Measurements from ENCODE around the gene RABEPK.
"Not testable (repeated sequence)": the region's sequence is repeated elsewhere in the genome, so short reads cannot be mapped to it uniquely, and the experiment has no call there.

The RABEPK gene

DNA sequence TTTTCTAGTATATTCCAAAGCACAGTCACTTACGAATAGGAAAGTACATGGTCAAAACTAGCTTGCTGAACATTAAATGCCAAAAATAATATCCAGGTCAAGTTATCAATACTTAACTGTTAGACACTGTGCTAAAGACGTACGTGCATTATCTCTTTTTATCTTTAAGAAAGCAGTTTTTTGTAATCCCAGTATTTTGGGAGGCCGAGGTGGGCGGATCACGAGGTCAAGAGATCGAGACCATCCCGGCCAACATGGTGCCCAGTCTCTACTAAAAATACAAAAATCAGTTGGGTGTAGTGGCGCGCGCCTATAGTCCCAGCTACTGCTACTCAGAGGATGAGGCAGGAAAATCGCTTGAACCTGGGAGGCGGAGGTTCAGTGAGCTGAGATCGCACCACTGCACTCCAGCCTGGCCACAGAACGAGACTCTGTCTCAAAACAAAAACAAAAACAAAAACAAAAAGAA, 43.5 kb downstream of the RABEPK start:
- no peak for DNase-seq (ENCODE audit: low read depth)

DNA sequence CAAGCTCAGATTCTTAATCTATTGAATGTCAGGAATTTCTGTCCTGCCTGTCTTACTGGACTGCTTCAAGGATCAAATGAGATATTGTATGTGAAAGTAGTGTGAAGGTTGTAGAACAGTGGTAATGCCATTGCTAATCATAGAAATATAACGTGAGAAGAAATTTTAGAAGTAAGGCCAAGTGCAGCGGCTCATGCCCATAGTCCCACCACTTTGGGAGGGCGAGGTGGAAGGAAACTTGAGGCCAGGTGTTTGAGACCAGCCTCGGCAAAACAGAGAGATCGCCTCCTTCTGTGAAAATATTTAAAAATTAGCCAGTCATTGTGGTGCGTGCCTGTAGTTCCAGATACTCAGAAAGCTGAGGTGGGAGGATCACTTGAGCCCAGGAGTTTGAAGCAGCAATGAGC, 45.9 kb downstream of the RABEPK start:
- DNase-seq (ENCODE audit: low read depth): no peak

DNA sequence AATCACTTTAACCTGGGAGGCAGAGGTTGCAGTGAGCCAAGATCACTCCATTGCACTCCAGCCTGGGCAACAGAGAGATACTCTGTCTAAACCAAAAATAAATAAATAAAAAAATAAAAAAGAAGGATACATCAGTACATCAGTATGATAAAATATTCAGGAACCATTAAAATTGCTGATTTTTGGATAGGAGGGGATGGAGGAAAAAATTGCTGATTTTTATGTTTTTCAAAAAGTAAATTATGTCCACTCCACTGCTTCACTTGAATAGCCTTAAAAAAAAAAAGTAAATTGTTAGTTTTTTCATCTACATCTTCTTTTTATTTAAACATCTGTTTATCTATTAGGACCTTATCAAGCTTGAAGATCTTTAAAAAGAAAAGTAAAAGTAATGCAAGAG, 53.9 kb downstream of the RABEPK start:
- no peak for DNase-seq (ENCODE audit: low read depth)

DNA sequence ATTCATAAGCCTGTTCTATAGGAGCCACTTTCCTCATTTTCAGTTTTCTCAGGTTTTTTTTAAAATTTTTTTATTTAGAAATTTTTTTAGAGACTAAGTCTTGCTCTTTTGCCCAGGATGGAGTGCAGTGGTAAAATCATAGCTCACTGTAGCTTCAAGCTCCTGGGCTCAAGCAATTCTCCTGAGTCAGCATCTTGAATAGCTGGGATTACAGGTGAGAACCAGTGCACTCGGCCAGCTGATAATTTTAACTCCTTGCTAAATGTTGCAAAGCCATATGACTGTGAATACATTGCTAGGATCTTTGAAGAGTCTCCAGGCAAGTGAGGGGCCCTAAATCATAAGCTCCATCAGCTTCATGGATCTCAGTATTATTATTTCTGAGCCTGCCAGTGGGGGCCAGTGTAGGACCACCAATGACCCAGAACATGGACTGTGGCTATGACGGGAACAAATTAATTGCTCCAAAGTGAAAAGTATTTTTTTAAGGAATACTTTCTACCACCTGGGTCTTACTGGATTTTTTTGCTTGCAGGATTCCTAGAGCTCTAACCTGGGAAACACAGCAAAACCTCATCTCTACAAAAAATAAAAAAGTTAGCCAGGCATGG, 55.5 kb downstream of the RABEPK start:
- no peak for DNase-seq (ENCODE audit: low read depth)

DNA sequence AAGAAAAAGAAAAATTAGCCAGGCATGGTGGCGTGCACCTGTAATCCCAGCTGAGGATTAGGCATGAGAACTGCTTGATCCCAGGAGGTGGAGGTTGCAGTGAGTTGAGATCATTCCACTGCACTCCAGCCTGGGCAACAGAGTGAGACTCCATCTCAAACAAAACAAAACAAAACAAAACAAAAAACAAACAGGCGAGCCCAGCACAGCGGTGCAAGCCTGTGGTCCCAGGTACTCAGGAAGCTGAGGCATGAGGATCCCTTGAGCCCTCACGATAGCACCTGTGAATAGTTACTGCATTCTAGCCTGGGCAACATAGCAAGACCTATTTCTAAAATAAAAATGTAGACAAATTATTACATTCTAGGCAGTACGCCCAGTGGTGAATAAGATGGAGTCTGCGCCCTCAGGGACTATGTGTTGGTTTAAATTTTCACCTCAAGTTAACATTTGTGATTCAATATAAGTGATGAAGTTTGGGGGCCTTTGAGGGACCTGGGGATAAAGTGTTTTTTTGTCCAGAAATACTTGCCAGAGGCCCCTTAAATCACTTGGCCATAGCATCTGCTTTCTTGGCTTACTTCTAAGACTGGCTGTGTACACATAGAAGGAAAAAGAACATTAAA, 57.9 kb downstream of the RABEPK start:
- no peak for DNase-seq (ENCODE audit: low read depth)

DNA sequence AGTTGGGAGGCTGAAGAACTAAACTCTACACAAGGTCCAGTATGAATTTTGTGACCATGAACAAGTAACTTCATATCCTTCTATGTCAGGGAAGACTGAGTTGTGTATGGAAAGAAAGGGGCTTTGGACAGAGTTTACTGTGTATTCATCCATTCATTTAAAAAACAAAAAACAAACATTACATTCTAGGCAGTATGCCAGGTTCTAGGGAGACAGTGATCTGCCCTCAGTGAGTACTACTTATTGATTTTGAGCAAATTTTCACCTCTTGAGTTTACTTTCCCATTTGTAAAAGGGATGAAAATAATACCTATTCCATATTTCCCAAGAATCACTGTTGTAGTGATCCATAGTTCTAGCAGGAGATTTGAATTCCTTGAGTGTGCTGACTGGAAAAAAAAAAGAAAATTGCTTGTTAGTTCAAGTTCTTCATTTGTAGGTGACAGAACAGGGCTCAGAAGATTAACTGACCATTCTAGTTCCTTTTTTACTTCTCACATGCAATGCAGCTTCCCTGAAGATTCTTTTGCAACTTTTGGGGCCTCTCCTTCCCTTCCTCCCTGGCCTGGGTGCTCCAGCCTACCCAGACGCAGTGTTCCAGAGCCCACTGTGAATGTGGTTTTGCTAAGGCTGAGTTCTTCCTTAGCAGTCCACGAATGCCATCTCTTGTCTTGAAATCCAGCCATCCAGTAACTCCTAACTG, 58.6 kb downstream of the RABEPK start:
- no peak for DNase-seq (ENCODE audit: low read depth)

DNA sequence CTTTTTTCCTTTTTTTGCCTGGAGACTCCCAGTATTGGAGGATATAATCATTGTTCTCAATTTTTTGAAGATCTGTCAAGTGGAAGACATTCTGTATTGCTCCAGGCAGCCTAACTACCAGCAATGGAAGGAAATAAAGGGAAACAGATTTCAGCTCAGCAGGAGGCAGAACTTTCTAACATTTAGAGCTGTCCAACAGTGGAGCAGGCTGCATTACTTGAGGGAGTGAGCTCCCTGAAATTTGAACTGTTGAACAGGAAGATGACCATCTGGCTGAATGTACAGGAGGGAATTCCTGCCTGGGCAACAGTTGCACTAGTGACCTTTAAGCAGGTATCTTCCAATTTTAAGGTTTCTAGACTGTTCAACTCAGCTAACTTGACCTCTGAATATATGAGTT, 60.2 kb downstream of the RABEPK start:
- no peak for DNase-seq (ENCODE audit: low read depth)

DNA sequence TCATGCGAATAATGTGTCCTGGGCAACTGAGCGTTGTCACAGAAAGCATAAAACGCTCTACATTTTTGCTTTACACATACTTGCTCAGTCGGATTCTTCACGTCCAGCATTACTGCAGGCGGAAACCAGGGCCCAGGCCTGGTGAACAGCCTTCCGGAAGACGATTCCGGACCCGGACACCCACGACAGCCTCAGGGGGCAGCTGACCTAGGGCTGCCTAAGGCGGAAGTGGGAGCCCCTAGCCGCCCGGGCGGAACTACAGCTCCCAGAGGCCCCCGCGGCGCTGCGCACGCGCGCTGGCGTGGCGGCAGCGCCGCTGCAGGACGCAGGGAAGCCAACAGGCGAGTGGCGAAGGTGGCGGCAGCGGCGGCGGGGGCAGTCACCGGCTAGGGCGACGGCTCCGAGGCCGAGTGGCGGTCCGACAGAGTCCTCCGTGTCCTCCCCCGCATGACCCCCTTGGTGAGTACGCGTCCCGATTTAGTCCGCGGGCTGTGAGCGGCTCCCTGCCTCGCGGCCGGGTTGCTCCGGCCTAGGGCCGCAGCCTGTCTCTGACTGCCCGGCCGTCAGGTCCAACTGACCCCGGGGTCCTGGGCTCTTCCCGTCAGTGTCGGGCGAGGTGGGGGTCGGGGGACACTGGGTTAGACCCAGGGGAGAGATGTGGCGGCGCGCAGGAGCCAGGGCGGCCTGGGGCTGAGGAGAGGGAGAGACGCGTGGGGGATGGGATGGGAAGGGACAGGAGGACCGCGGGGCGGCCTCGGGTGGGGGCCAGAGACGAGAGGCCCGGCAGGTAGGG, 61.4 kb downstream of the RABEPK start, which contains the start of gene GAPVD1:
TSS of gene GAPVD1 (plus strand) at position 326 of the 793 bp plus-strand sequence. CDS start 37,096 bp downstream, outside the sequence.
- peak; percentile 68 for DNase-seq (ENCODE audit: low read depth)

DNA sequence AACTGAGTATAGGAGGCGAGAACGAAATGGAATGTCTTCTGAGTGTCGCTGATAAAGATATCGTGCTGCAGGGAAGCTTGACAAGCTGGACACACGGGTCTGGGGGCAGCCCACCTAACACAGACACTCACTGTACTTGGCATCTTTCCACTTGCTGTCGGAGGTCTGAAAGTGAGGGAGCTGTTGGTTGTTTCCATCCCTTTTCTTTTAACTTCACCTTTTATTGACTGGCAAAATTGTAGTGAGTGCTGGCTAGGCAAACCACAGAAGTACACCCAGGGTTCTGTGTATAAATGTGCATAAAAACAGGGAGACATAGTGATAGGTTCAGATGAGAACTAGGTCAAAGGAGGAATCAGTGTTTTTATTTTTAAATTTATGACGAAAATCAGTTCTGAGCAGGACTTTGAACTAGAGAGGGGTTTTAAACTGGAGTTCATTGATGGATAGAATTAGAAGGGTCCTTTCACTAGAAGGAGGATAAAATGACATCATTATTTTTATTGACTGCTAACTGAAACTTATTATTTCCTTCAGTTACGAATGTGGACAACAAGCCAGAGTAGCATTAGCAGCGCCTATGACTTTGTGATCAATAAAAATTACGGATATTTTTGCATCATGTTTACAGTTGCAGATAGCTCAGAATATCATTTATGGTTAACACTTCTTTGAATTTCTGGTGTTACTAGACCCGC, 62.1 kb downstream of the RABEPK start:
- no peak for DNase-seq (ENCODE audit: low read depth)

DNA sequence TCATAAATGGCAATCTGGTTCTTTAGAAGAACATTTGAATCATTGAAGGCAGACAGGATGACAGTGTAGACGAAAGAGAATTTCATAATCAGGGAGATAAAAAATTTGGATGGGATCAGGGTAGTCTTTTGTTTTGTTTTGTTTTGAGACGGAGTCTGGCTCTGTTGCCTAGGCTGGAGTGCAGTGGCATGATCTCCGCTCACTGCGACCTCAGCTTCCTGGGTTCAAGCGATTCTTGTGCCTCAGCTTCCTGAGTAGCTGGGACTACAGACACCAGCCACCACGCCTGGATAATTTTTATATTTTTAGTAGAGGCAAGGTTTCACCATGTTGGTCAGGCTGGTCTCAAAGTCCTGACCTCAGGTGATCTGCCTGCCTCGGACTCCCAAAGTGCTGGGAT, 63.7 kb downstream of the RABEPK start:
- not testable (repeated sequence) for DNase-seq (ENCODE audit: low read depth)

DNA sequence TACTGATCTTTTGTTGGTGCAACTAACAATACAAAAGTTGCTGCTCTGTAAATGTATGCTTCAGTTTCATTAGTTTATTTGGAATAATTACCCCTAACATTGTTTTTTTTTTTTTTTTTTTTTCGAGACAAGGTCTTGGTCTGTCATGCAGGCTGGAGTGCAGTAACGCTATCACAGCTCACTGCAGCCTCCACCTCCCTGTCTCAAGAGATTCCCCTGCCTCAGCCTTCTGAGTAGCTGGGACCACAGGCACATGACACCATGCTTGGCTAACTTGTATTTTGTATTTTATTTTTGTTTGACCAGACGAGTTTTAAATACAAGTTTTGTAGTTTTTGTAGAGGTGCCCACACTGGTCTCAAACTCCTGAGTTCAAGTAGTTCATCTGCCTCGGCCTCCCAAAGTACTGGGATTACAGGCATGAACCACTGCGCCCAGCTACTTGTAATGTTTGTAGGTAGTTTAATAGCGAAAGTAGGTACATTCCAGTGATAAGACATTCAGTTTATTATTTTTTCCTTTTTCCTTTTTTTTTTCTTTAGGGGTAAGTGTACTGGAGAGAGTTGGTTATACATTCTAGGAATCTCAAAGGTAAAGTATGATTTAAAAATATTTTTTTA, 68.2 kb downstream of the RABEPK start:
- no peak for DNase-seq (ENCODE audit: low read depth)

DNA sequence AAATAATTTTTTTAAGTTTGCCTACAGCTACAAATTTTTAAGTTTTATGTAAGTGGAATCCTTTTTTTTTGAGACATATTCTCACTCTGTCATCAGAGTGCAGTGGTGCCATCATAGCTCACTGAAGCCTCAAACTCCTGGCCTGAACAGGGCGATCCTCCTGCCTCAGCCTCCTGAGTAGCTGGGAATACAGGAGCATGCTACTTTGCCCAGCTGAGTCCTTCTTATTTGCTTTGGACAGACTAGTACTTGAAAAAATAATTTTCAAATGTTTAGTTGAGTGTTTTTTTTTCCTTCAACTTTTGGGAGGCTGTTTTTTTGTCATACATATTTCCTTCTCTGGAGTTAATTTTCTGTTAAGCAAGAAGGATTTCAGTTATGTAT, 68.7 kb downstream of the RABEPK start:
- DNase-seq (ENCODE audit: low read depth): no peak

DNA sequence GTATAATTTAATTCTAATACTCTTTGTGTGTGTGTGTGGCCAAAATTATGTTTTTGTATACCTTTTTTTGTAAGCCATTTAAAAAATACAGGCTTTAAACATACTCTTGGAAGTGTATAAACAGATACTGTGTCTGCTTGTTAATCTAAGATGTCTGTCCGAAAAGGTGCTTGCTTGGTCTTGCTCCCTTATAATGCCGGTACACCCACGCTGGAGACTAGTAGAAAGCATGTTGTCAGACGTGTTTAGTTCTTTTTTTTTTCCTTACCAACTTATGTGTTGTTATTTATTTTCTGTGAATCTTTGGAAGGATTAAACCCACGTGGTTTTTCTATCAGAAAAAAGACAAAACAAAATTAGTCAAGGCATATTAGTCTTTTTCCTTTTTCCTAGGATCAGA, 70.7 kb downstream of the RABEPK start:
- no peak for DNase-seq (ENCODE audit: low read depth)

DNA sequence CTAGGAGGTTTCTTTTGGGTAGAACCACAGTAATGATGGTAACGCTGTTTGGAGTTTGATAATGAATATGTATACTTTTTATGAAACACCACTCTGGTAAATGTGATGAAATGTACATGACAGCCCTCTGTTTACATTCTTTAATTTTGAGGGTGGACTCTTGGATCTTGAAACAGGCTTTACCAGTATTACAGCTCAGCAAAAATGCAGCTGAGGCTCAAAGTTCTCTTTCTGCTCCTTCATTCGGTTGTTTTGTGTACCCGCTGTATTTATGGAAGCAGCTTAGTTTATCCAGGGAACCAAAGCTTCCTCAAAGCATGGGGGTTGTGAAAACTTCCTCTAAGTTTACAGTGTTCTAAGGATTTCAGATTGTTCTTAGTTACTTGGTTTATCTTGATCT, 72.4 kb downstream of the RABEPK start:
- no peak for DNase-seq (ENCODE audit: low read depth)

DNA sequence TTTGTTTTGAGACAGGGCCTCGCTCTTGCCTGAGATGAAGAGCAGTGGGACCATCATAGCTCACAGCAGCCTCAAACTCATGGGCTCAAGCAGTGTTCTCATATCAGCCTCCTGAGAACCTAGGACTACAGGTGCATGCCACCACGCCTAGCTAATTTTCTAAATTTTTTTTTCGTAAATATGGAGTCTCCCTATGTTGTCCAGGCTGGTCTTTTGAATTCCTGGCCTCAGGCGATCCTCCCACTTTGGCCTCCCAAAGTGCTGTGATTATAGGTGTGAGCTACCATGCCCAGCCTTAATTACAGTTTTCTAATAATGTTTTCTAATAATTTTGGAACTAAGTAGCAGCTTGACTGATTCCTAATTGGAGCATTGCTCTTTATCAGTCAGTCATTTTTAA, 76.4 kb downstream of the RABEPK start:
- no peak for DNase-seq (ENCODE audit: low read depth)

DNA sequence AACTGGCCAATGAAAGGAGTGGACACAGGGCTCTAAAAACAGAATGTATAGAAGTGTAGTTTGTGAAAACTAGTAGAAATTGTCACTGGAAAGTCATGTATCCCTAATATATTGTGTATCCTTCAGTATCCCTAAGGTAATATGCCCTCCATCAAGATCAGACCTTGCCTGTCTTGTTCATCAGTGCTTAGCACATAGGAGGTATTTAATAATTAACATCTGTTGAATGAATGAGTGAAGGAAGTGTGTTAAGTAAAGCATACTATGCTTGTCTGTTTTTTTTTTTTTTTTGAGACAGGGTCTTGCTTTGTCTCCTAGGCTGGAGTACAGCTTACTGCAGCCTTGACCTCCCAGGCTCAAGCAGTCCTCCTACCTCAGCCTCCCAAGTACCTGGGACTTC, 77.1 kb downstream of the RABEPK start:
- no peak for DNase-seq (ENCODE audit: low read depth)

DNA sequence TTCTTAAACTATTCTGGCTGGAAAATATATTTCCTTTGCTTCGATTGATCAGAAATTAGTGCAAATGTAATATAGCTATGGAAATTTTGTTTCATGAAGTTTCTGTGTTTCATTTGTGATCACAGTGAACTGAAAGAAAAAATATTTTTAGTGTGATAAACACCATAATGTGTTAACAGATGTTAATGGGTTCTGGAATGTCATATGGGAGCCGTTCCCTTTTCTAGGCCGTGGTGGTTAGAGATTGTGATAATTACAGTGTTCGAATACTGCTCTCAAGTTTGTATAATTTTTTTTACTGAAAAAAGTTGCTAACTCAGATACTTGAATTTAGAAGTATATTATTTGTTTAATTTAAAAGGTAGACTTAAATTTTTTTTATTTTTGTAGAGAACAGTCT, 80.6 kb downstream of the RABEPK start:
- no peak for DNase-seq (ENCODE audit: low read depth)
